ENCODE data around the gene ZBTB8A. TPM values are rescaled to one million over a fixed set of nuclear protein-coding genes. Genes with fewer than 3 reads are reported as not detected.
"Not testable (repeated sequence)": the region's sequence is repeated elsewhere in the genome, so short reads cannot be mapped to it uniquely, and the experiment has no call there.

The ZBTB8A gene
- total RNA-seq, 1 donor: 10.8 TPM

DNA sequence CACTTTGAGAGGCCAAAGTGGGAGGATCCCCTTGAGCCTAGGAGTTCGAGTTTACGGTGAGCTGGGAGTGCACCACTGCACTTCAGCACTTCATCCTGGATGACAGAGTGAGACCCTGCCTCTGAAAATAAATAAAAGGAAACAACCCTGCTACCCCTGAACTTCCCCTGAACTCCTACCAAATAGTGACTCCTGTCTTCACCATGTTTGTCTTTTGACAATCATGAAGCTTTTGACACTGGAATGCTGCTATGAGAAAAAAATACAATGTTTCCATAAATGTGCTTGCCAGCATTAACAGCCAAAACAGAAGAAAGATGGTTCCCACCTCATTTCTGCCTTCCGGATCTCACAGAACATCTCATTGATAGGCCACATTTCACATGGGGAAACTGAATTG lies 10.4 kb downstream of the ZBTB8A start:
- DNase-seq (ENCODE audit: low read depth): no peak
- TF ChIP-seq, protein P1, sequence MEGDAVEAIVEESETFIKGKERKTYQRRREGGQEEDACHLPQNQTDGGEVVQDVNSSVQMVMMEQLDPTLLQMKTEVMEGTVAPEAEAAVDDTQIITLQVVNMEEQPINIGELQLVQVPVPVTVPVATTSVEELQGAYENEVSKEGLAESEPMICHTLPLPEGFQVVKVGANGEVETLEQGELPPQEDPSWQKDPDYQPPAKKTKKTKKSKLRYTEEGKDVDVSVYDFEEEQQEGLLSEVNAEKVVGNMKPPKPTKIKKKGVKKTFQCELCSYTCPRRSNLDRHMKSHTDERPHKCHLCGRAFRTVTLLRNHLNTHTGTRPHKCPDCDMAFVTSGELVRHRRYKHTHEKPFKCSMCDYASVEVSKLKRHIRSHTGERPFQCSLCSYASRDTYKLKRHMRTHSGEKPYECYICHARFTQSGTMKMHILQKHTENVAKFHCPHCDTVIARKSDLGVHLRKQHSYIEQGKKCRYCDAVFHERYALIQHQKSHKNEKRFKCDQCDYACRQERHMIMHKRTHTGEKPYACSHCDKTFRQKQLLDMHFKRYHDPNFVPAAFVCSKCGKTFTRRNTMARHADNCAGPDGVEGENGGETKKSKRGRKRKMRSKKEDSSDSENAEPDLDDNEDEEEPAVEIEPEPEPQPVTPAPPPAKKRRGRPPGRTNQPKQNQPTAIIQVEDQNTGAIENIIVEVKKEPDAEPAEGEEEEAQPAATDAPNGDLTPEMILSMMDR (IDR thresholded peaks at IDR 0.05; ENCODE audit: insufficient read depth, low read length): no peak
- no peak overlapping the region for H3K4me3 ChIP-seq (ENCODE audit: low read depth, low read length)

DNA sequence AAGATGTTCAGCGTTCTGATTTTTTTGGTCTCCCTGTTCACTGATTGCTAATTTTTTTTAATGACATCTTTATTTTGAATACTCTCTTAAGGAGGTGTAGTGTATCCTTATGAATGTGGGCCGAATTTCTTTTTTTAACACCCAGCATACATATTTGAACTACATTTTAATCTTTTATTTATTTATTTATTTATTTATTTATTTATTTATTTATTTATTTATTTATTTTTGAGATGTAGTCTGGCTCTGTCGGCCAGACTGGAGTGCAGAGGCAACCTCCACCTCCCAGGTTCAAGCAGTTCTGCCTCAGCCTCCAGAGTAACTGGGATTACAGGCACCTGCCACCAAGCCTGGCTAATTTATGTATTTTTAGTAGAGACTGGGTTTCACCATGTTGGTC lies 15.1 kb downstream of the ZBTB8A start:
- H3K4me3 ChIP-seq (ENCODE audit: low read depth, low read length): no peak overlapping the region
- DNase-seq (ENCODE audit: low read depth): no peak
- TF ChIP-seq, protein P1 (IDR thresholded peaks at IDR 0.05; ENCODE audit: insufficient read depth, low read length): no peak

DNA sequence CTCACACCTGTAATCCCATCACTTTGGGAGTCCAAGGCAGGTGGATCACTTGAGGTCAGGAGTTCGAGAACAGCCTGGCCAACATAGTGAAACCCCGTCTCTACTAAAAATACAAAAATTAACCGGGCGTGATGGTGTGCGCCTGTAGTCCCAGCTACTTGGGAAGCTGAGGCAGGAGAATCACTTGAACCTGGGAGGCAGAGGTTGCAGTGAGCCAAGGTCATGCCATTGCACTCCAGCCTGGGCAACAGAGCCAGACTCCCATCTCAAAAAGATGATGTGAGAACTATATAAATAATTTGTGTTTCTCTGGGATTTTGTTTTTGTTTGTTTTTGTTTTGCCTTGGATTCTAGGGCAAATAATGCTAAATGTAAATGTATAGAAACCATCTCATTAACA lies 17.8 kb downstream of the ZBTB8A start:
- H3K4me3 ChIP-seq (ENCODE audit: low read depth, low read length): not testable (repeated sequence)

DNA sequence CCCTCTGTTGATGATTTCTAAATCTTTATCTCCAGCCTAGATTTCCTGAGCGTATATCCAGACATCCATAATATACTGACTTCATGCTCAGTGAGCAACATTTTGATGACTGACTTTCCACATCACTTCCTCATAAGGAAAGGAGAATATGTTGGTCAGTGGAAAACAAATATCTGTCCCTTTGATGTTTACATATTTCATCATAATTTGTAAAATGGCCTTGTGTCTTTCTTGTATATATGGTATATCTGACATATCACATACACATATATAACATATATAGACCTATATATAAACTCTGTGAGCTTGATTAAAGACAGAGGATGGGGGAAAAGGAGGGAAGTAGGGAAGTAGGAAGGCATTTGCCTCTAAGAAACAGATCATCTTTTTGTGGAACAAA lies 18.6 kb downstream of the ZBTB8A start:
- no peak for DNase-seq (ENCODE audit: low read depth)
- H3K4me3 ChIP-seq (ENCODE audit: low read depth, low read length): no peak overlapping the region
- TF ChIP-seq, protein P1 (IDR thresholded peaks at IDR 0.05; ENCODE audit: insufficient read depth, low read length): no peak

More for the DNA sequence above, 17.8 kb downstream of the ZBTB8A start:
- DNase-seq (ENCODE audit: low read depth): not testable (repeated sequence)

DNA sequence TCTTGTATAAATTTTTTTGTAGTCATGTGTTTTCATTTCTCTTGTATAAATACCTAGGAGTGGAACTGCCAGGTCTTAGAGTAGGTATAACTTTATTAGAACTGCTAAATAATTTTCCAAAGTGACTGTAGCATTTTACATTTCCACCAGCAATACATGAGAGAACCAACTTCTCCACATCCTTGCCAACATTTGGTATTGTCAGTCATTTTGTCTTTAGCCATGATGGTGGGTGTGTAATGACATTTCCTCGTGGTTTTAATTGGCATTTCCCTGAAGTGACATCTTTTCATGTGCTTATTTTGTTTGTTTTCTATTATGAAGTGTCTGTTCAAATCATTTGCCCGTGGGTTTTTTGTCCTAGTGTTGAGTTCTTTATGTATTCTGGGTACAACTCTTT lies 29.7 kb downstream of the ZBTB8A start:
- TF ChIP-seq, protein P1 (IDR thresholded peaks at IDR 0.05; ENCODE audit: insufficient read depth, low read length): no peak
- no peak for DNase-seq (ENCODE audit: low read depth)
- no peak overlapping the region for H3K4me3 ChIP-seq (ENCODE audit: low read depth, low read length)

DNA sequence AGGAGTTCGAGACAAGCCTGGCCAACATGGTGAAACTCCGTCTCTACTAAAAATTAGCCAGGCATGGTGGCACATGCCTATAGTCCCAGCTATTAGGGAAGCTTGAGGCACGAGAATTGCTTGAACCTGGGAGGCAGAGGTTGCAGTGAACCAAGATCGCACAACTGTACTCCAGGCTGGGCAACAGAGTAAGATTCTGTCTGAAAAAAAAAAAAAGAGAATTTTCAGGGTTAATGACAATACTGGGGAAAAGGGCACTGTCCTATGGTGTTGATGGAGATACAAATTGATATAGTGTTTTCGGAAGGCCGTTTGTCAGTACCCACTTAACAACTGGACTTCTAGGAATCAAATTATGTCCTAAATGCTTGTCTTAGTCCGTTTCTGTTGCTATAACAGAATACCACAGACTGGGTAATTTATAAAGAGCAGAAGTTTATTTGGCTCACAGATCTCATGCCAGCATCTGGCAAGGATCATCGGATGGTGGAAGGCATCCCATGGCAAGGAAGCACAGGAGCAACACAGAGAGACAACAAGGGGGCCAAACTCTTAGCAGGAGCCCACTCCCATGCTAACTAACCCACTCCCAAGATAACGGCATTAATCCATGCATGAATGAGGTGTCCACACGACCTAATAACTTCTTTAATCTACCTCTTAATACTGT lies 41.3 kb downstream of the ZBTB8A start:
- DNase-seq (ENCODE audit: low read depth): no peak
- H3K4me3 ChIP-seq (ENCODE audit: low read depth, low read length): no peak overlapping the region
- TF ChIP-seq, protein P1 (IDR thresholded peaks at IDR 0.05; ENCODE audit: insufficient read depth, low read length): no peak

DNA sequence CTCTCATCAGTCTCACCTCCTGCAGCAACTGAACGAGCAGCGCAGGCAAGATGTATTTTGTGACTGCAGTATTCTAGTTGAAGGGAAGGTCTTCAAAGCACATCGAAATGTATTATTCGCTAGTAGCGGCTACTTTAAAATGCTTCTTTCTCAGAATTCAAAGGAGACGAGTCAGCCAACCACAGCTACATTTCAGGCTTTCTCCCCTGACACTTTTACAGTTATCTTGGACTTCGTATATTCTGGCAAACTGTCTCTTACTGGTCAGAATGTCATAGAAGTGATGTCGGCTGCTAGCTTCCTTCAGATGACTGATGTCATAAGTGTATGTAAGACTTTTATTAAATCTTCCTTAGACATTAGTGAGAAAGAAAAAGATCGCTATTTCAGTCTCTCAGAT lies 53.7 kb downstream of the ZBTB8A start:
- TF ChIP-seq, protein P1 (IDR thresholded peaks at IDR 0.05; ENCODE audit: insufficient read depth, low read length): no peak
- no peak overlapping the region for H3K4me3 ChIP-seq (ENCODE audit: low read depth, low read length)
- DNase-seq (ENCODE audit: low read depth): no peak

Measured in fibroblast of the aortic adventitia (primary cell).